IPS-18a (cell line): Measurements from ENCODE around the gene KMT2A.

Experiments used
- H3K27ac ChIP-seq: one replicate; pipeline ENCODE4 v1.5.1; 2013; ENCODE audit warnings: low read length
- H3K27me3 ChIP-seq: one replicate; pipeline ENCODE4 v1.6.1; 2013; ENCODE audit warnings: mild to moderate bottlenecking, low read length; ENCODE audit not compliant: control insufficient read depth, insufficient read depth
- H3K36me3 ChIP-seq: one replicate; pipeline ENCODE4 v1.6.1; 2013; ENCODE audit warnings: low read depth, low read length; ENCODE audit not compliant: control insufficient read depth
- H3K4me1 ChIP-seq: one replicate; pipeline ENCODE4 v1.6.1; 2013; ENCODE audit warnings: low read depth, low read length; ENCODE audit not compliant: control insufficient read depth
- H3K4me3 ChIP-seq: one replicate; pipeline ENCODE4 v1.5.1; 2013; ENCODE audit warnings: low read length
- H3K9ac ChIP-seq: one replicate; pipeline ENCODE4 v1.6.1; 2013; ENCODE audit warnings: mild to moderate bottlenecking, low read length, moderate library complexity
- H3K9me3 ChIP-seq: one replicate; pipeline ENCODE4 v1.6.1; 2013; ENCODE audit warnings: low read depth, low read length; ENCODE audit not compliant: control insufficient read depth

KMT2A gene

GRCh38 chr11:118572981-118573550 is 136.8 kb downstream of the KMT2A start:
- H3K9ac ChIP-seq, result peak overlapping the region; percentile 87
- H3K4me3 ChIP-seq, result peak overlapping the region; percentile 79
- H3K27ac ChIP-seq, result peak overlapping the region; percentile 53
- no peaks in the 10 kb centered on the region for H3K9me3 ChIP-seq
- H3K27me3 ChIP-seq, result no peaks in the 10 kb centered on the region
- peaks cover 3% of the 10 kb centered on the region for H3K36me3 ChIP-seq
- no peaks in the 10 kb centered on the region for H3K4me1 ChIP-seq

- Histone ChIP-seq H3K9ac (no peak overlapping the region), H3K27me3 (no peaks in the 10 kb centered on the region), H3K27ac (no peak overlapping the region), H3K4me1 (no peaks in the 10 kb centered on the region), H3K4me3 (no peak overlapping the region), H3K9me3 (no peaks in the 10 kb centered on the region), H3K36me3 (peaks cover 3% of the 10 kb centered on the region)
These were observed 138.3 kb downstream of the KMT2A start for GRCh38 chr11:118574636-118575035.
